NCI-H460 (cell line): ENCODE measurements around the gene CKM. TPM values are rescaled to one million over a fixed set of nuclear protein-coding genes. Genes with fewer than 3 reads are reported as not detected.
"Not testable (repeated sequence)": the region's sequence is repeated elsewhere in the genome, so short reads cannot be mapped to it uniquely, and the experiment has no call there.

ENCODE experiments used
- DNase-seq: peaks from one replicate; pipeline ENCODE4 v3.0.0-alpha.2; 2016; ENCODE audit warnings: low read depth; ENCODE audit errors: extremely low read depth
- total RNA-seq: library from RNA; depleted of rRNA; stranded (reverse); fragments of >200 nt; shearing (Covaris generic); gene quantifications from 2 replicates; pipeline ENCODE4 v1.2.3, GENCODE V29; 2014

The CKM gene
- total RNA-seq, 1 experiment from 2014 or later = not detected

DNA sequence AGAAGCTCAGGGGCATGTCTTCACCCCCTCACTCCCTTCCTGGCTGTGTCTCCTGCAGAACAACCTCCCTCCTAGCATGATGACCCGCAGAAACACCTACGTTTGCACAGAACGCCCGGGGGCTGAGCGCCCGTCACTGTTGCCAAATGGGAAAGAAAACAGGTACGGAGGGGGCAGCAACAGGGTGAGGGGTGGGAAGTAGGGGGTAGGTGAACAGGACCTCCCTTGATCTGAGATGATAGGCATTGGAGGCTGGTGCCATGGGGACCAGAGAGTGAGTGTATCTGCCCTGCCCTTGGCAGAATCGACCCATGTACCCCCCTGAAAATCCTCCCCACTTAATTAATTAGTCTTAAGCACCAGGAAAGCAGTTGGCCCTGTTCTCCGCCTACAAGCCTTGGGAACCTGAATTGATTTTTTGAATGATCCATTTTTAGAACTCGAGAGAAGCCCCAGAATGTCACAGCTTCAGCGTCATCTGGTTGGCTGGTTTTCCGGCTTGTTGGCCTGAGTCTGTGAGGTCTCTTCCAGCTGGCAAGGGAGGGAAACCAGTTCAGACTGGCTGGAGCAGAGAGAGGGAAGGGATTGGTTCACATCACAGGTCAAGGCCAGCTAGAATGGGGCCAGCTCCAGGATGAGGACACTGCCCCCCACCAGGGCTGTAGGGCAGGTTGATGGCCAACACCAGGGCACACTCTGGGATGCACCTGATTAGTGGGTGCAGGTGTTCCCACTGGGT, 28.2 kb downstream of the CKM start:
- no peak for DNase-seq

- no peak for DNase-seq
Observed at GRCh38 chr19:45293682-45294081, 29.0 kb downstream of the CKM start.

GRCh38 chr19:45291834-45292233, 30.8 kb downstream of the CKM start:
- no peak for DNase-seq

GRCh38 chr19:45290381-45290931, 32.2 kb downstream of the CKM start:
- no peak for DNase-seq

DNA sequence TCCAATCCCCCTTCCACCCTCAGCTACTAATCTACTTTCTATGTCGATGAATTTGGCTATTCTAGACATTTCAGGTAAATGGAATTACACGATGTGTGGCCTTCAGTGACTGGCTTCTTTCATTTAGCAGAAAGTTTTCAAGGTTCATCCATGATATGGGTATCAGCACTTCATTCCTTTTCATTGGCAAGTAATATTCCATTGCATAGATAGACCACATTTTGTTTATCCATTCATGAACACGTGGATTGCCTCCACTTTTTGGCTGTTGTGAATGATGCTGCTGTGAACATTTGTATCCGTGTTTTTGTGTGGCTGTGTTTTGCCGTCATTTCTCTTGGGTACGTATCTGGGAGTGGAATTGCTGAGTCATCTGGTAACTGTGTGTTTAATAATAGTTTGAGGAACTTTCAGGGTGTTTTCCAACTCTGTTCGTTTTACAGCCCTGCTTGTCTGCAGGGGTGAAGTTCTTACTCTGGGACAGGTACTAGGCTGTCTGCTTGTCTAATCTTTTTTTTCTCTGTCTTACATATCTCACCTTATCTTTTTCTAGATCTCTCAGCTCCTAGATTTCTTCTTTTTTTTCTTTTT, 39.1 kb downstream of the CKM start:
- no peak for DNase-seq

DNA sequence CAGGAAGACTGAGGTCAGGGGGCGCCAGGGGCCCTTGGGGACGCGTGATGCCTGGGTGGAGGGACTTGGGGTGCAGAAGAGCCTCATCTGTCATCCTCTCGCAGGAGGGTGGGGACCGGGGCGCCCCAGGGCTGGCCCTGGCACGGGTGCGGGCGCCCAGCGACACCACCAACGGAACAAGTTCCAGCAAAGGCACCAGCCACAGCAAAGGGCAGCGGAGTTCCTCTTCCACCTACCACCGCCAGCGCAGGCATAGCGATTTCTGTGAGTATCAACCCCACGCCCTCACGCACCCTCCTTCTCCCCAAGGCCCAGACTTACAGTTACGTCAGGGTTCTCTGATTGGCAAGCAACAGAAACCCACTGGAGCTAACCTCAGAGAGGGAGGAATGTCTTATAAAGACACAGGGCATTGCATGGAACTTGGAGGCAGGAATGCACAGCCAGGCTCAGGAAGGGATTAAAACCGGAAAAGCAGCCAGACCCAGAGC, 42.2 kb downstream of the CKM start:
- no peak for DNase-seq

DNA sequence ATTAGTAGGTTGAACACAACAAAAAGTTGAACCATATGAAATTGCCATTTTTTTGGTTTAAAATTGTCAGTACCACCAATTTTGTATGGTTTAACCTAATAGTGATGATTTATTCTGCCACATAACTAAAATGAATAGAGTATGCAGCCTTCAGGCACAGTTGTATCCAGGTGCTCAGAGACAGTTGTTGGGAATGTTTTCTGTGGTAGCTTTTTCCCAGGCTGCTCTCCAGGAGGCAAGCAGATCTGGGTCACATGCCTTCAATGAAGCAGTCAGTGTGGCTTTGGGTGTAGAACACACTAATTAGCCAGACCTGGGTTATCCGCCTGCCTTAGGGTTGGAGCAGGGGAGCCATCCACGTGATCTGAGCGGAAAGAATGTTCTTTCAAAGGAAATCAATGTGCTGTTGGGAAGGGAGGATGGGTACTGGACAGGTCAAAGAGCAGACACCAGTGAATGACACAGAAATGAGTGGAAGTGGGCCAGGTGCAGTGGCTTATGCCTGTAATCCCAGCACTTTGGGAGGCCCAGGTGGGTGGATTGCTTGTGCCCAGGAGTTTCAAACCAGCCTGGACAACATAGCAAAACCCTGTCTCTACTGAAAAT, 43.0 kb downstream of the CKM start:
- DNase-seq = no peak

GRCh38 chr19:45278087-45278486, 44.6 kb downstream of the CKM start:
- DNase-seq = no peak

DNA sequence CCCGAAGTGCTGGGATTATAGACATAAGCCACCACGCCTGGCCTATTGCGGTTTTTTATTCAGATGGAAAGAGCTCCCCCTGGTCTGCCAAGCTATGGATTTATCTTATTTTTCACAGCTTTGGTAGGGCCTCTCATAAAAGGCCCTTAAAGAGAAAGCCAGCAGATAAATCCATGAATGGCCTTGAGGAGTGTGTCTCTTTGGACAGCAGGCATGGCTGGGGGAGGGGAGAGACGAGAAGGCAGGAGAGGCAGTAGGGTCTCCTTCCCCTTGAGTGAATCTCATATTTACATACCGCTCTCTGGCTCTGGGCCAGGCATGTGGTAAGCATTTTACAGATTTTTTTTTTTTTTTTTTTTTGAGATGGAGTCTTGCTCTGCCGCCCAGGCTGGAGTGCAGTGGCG, 46.4 kb downstream of the CKM start:
- DNase-seq = no peak

DNA sequence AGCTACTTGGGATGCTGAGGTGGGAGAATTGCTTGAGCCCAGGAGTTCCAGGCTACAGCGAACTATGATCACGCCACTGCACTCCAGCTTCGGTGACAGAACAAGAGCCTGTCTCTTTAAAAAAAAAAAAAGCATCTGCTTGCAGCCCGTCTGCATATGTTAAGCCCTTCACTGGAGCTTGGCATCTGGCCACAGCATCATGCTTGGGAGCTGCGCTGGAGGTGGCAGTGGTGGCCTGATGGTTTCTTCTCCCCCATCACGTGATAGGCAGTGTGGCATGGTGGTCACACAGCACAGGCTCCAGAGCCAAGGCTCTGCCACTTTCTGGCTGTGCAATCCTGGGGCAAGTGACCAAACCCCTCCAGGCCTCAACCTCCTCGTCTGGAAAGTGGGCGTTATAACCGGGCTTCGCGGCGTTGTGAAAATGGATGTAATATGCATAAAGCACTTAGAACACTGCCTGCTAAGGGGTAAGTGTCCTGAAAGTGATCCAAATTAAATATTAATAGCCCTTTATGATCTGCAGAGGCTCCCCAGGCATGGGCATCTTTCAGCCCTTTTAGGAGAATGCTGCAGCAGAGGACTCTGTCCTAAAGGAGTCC, 47.2 kb downstream of the CKM start:
- no peak for DNase-seq

GRCh38 chr19:45273521-45273855, 49.2 kb downstream of the CKM start:
- DNase-seq = no peak

GRCh38 chr19:45271735-45272108, 51.0 kb downstream of the CKM start:
- no peak for DNase-seq

- no peak for DNase-seq
Observed at GRCh38 chr19:45271098-45271734, 51.5 kb downstream of the CKM start.

DNA sequence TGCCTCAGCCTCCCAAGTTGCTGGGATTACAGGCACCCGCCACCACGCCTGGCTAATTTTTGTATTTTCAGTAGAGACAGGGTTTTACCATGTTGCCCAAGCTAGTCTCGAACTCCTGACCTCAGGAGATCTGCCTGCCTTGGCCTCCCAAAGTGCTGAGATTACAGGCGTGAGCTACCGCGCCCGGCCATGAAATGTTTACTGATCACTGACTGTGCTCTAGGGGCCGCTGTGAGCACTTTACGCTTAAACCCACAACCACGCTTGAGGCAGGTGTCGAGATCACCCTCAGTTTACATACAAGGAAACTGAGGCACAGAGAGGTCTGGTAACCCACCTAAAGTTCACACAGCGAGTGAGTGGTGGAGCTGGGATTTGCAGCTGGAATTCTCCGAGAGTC, 52.7 kb downstream of the CKM start:
- DNase-seq = not testable (repeated sequence)

- DNase-seq = no peak
Observed at GRCh38 chr19:45267296-45267695, 55.4 kb downstream of the CKM start.

- no peak for DNase-seq
Observed at GRCh38 chr19:45265375-45265774, 57.3 kb downstream of the CKM start.

GRCh38 chr19:45264781-45265317, 57.8 kb downstream of the CKM start:
- DNase-seq = no peak

- DNase-seq = no peak
Observed at GRCh38 chr19:45263013-45263412, 59.7 kb downstream of the CKM start.

DNA sequence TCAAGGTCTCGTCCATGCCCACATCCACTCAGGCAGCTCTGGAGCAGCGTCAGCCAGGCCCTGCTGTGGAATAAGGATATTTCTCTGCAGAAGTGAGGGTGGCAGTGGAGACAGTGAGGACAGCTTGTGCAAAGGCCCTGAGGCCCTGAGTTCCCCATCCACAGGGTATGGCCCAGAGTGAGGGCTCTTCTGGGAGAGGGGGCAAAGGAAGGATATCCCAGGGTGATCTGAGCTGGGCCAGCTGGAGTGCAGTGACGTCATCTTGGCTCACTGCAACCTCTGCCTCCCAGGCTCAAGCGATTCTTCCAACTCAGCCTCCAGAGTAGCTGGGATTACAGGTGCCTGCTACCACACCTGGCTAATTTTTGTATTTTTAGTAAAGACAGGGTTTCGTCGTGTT, 60.1 kb downstream of the CKM start:
- DNase-seq = no peak

- no peak for DNase-seq
Observed at GRCh38 chr19:45258862-45259261, 63.8 kb downstream of the CKM start.

DNA sequence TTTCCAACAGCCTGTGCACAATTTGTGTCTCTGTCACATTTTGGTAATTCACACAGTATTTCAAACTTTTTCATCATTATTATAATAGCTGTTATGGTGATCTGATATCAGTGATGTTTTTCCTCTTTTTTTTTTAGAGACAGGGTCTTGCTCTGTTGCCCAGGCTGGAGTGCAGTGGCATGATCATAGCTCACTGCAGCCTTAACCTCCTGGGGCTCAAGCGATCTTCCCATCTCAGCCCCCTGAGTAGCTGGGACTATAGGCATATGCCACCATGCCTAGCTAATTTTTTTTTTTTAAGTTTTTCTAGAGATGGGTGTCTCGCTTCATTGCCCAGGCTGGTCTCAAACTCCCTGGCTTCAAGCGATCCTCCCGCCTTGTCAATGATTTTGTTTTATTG, 65.8 kb downstream of the CKM start:
- no peak for DNase-seq
